ENCODE measurements around the gene DDN.

DDN gene

DNA sequence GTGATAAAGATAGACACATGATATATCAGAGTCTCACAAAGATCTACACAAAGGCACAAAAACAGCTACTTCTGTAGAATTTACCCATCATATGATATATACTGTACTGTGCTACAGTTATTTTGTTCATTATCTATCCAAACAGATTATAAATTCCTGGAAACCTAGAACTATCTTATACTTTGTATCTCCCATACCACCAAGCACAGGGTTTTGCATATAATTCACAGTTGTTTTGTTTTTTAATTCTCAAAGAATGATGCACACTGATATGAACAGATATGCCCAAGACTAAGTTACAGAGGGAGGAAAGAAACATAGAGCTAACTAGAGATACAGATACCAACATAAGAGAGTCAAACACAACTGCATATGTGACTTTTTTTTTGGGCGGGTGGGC lies 16.0 kb upstream of the DDN start:
- in situ Hi-C loops (cut with MboI; ENCODE audit: low sequenced_read_pairs), result no loop called here

DNA sequence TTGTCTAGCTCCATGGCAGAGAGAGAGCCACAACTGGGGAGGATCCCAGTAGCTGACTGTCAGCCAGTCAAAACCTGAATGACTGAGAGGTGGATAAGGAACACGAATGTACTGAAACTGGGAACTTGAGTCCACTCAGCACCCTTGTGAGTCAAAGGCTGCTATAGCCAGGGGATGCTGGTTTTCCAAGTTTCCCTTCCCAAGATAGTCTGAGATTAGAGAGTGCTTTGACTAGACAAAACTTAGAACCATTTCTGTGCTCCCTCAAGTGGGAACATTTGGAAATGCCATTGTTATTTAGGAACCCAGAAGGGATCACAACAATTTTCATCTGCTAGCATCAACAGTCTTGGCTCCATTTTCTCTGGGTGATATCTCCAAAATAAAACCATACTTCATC lies 15.4 kb upstream of the DDN start:
- in situ Hi-C loops (cut with MboI; ENCODE audit: low sequenced_read_pairs), result no loop called here

DNA sequence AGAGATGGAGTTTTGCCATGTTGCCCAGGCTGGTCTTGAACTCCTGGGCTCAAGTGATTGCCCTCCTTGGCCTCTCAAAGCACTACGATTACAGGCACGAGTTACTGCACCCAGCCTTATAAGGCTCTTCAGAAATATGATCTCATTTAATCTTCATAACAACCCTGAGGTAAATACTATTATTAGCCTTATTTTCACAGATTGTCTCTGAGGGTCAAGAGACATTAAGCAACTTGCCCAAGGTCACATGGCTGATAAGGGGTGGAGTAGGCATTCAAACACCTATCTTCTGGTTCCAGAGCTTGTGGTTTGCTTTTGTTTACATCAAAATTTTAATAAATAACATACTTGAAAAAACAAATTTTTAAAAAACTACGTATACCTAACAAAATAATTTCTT lies 14.3 kb upstream of the DDN start:
- in situ Hi-C loops (cut with MboI; ENCODE audit: low sequenced_read_pairs), result no loop called here

DNA sequence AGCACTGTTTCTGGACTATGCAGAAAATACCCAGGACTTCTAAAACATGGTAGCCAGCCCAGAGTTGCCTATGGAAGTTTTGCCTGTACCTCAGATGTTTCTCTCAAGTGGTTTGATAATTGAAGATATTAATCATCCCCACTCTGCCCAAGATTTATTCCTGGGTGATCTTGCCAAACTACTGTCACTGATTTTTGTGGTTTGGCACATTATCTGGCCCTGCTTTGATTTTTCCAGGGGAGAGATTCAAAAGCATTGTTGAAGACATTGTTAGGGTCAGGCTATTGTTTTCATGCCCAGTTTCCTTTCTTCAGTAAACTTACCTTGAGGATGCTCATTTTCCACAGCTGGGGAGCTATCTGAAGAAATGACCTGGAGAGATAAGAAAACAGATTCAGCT lies 13.6 kb upstream of the DDN start:
- in situ Hi-C loops (cut with MboI; ENCODE audit: low sequenced_read_pairs), result no loop called here

DNA sequence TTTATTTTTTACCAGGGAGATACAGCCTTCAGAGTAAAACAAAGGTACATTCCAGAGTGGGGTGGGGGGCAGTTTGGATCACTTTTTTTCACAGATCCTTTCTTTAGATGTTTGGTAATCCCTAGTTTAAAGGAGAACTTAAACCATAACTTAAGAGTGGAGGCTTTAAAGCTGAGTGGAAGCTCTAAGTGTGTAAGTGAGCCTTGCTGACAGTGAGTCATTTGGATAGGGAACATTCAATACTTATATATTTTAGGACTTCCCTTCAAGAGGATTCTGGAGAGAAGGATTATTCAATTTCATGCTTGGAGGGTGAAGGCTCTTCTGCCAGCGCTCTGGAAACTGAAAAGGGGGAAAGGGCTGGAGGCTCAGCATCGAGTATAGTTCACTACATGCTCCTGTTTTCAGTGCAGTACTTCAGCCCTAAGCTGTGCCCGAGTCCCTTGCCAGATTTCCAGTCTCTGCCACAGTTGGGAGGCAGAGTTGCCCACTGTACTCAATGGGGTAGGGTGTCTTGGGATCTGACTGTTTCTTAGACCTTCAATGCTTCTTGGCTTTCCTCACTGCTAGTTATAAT lies 11.0 kb upstream of the DDN start:
- in situ Hi-C loops (cut with MboI; ENCODE audit: low sequenced_read_pairs), result no loop called here

DNA sequence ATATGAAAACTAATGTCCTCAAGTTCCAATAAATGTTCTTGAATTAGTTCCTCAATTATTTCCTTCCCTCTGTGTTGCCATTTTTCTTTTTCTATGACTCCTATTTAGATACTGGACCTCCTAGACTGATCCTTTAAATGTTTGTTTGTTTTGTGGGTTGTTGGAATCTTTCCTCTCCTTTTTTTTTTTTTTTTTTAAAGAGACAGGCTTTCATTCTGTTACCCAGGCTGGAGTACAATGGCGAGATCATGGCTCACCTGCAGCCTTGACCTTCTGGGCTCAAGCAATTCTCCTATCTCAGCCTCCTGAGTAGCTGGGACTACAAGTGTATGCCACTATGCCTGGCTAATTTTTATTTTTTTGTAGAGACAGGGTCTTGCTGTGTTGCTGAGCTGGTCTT lies 9.8 kb upstream of the DDN start:
- in situ Hi-C loops (cut with MboI; ENCODE audit: low sequenced_read_pairs), result no loop called here

DNA sequence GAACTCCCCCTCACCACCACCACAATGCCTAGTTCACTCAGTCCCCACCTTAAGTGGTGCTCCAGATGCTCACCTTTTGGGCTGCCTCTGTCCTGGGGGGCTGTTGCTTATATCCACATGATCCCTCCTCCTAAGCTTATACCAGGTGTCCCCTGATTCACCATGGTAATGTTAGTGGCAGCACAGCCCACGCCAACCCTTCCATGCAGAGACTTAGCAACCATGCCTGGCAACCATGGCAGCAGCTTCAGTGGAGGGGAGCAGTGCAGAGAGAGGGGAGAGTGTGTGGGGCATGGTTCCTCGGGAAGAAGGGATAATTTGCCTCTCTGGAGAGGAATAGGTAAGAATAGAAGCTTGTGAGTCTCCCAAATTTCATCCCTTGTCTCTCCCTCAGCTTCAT lies 1.2 kb upstream of the DDN start:
- in situ Hi-C loops (cut with MboI; ENCODE audit: low sequenced_read_pairs), result no loop called here

DNA sequence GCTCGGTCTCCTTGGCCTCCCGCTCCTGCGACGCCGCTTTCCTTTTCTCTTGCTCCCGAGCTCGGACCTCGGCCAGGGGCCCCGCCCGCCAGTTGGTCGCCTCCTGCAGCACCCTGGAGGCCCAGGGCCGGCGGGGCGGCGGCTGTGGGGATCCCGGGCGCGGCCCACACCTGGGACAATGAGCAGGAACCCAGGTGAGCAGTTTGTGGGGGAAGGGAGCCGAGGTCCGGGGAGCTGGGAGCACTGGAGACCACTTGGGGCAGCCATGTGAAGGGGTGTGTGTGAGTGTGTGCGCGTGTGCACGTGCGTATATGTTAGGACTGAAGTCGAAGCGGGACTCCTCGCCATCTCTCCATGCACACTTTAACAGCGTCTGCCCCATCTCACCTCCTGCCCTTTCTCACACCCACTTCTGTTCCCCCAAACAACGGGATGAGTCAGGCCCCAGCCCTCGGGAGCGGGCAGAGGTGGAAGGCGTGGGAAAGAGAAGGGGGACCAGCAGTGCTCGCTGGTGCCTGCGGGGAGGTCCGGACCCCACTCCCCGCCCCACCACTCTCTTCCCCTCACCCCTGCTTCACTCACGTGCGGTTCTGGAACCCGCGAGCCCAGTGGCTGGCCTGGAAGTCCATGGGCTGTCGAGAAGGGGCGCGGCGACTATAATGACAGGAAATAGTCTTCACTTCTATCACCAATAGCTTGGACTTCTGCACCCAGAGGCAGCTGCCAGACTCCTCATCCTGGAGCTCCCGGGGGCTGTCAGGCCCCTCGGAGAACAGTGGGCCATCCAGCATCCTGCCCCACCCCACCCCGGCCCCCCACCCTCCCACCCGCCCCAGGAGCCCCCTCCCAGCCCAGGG lies 450 bp downstream of the DDN start:
- in situ Hi-C loops (cut with MboI; ENCODE audit: low sequenced_read_pairs), result no loop called here

DNA sequence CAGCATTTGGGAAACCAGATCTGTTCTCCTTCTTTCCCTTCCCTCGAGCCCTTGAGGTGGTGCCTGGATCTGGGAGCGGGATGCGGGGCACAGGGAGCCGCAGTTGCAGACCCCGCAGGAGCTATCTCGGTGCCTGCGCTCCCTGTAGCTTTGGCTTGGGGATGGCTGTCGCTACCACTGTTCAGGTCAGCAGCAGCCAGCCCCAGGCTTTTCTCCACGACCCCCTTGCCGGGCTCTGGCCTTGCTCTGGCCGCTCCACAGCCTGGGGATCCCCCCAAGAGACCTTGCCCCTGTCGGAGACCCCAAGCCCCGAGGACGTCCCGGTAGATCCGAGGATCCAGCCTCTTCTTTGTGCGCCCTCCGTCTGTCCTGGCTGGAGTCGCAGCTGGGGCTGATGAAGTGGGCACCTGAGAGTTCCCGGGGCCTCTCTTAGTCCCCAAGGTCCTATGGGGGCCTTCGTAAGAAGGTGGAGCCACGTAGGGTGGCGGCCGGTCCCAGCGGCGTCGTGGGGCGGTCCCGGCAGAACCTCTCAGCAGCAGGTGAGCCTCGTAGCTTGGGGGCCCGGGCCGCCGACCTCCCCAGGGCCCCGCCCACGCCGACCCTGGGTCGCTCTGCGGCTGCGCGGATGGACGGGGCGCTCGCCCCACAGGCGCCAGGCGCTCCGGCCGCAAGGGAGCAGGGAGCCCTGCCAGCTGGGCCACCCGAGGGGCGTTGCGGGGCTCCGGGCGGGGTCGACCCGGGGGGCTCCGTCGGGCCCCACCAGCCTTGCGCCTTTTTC lies 1.3 kb downstream of the DDN start:
- in situ Hi-C loops (cut with MboI; ENCODE audit: low sequenced_read_pairs), result no loop called here

DNA sequence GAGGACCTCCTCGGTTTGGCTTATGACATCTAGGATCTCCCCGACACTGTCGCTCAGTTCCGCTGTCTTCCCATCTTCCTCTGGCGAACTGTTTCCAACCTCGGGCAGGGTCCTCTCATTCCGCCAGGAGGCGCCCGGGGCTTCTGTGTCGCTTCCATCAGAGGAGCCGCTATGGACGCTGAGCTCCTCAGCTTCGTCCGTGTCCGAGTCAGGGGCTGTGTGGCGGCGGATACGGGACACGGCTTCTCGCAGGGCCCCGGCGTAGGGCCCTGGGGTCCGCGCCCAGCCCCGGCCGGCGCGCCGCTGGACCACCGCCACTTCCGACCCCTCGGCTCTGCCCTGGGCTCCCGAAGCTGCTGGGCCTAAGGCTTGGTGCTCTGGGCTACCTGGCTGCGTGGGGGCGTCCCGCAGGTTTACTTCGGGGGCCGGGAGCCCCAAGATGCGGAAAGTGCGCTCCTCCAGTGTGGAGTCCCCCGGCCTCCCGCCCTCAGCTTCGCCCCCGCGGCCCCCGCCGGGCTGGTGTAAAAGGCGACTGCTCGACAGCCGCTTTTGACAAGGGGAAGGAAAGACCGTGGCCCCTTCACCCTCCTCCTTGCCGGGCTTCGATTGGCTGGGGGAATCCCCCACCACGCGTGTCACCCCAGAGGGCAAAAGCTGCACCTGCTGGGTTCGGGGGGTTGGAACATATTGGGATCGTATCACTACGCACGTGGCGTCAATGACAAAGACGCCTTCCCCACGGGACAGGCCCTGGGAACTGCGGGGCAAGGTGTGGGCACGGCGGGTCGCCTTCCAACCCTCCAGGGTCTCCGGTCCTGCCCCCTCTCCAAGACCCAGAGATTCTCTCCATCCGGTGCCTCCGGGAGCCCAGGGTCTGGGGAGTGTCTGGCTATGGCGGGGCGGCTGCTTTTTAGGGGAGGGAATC lies 2.1 kb downstream of the DDN start:
- in situ Hi-C loops (cut with MboI; ENCODE audit: low sequenced_read_pairs), result no loop called here

DNA sequence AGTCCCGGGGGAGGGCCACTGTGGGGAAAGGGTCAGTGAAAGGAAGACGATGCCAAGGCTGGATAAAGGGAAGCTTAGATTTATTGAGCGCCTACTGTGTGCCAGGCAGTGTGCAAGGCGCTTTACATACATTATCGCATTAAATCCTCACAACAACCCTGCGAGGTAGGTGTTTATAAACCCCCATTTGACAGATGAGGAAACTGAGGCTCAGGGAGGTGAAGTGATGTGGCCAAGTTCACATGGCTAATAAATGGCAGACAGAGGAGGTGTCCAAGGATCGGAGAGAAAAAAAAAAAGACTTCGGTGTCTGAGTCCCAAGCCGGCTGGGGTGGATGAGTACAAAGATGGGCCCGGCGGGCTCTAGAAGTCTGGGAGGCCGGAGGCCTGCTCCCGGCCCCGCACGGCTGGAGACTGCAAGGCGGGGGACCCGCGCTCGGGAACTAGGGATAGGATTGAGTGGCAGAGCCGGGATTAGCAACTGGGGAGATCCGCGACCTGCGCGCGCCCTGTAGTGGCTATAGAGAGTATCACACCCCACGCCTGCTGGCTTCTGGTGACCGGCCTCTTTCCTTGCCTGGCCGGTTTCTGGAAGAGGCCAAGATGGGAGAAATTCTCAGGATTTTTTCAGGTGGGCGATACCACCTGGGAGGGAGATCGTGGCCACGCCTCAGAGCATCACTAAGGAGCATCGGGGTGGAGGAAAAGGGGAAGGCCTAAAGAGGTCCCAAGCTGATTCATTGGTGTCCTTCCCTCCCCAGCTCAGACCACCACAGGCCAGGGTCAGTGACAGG lies 3.9 kb downstream of the DDN start:
- in situ Hi-C loops (cut with MboI; ENCODE audit: low sequenced_read_pairs), result no loop called here

DNA sequence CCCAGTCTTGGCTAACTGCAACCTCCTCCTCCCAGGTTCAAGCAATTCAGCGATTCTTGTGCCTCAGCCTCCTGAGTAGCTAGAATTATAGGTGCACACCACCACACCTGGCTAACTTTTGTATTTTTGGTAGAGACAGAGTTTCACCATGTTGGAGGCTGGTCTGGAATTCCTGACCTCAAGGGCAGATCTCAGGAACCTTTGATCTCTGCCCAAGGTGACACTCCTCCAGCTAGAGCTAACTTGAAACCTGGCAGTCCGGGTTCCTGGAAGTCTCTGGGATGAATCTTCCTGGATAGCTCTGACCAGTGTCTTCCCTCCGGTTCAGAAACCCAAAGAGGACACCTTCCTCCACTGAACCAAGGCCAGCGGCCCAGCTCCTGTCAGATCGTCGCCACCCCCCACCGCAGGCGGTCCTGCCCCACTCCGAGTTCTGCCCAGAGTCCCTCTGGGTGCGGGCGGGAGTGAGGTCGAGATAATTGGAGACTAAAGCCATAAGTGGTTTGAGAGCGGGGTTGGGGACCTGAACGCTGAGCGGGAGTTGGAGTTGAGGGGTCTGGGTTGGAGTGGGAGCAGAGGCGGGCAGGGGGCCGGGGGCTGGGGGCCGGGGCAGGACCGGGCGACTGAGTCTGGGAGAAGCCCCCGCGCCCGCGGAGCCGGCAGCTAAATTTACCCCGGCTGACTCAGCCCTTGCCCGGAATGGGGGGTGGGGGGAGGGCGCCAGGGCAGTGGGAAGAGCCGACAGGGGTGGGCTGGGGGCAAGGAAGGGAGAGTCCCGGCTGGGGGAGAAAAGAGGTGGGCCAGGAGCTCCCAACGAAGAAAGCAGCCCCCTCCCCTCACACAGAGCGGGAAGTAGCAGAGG lies 4.7 kb downstream of the DDN start:
- in situ Hi-C loops (cut with MboI; ENCODE audit: low sequenced_read_pairs), result no loop called here

DNA sequence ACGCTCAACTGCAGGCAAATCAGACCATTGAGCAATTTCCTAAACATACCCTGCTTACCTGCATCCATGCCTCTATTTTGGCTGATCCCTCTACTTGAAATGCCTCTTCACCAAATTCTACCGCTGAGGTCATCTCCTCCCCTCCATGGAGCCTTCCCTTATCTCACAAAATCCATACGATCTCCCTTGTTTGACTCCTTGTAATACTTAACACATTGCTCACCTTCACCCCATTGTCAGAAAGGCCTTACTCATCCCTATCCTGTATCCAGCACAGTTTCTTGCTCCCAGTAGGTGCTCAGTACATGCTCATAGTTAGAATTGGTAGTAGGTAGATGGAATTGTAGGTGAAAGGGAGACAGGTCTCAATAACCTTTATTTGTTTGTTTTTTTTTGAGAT lies 5.4 kb downstream of the DDN start:
- in situ Hi-C loops (cut with MboI; ENCODE audit: low sequenced_read_pairs), result no loop called here

DNA sequence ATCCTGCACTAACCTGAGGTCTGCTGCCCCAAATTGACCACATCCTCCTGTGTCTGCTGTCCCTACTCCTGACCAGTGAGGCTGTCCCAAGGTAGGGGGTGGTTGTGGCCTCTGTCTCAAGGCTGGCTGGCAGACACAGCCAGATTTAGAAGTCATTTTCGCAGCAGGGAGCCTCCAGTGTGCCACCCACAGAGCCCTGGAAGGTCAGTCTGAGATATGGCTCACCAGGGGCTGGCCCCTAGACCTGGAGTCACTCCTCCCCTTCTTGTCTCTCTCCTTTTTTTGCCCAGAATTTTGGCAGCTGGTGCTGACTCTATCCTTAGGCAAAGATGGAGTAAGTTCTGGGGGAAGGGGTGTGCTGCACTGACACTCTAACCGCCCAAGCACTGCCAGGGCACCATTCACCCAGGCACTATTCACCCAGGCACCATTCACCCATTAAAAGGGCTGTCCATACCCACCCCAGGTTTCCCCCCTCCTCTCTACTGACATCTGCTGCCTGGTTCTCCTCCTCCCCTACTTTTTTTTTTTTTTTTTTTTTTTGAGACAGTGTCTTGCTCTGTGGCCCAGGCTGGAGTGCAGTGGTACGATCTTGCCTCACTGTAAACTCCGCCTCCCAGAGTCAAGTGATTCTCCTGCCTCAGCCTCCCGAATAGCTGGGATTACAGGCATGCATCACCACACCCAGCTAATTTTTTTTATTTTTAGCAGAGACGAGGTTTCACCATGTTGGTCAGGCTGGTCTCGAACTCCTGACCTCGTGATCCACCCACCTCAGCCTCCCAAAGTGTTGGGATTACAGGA lies 7.7 kb downstream of the DDN start:
- in situ Hi-C loops (cut with MboI; ENCODE audit: low sequenced_read_pairs), result no loop called here

DNA sequence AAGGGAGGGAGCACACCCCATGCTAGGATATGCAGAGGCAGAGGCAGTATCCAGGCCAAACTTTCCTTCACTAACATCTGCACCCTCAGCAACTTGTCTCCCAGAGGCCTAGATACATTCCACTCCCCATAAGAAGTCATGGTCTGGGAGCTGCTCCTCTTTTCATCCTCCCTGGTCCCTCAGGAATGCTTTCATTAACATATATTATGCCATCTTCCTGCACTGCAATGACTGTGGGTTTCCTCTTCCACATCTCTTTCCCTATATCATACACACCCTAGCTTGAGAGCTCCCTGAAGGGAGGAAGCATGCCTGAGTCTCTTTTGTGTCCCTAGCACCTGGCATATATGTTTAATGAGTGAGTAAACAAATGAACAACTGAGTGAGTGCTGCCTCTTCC lies 8.6 kb downstream of the DDN start:
- in situ Hi-C loops (cut with MboI; ENCODE audit: low sequenced_read_pairs), result no loop called here

DNA sequence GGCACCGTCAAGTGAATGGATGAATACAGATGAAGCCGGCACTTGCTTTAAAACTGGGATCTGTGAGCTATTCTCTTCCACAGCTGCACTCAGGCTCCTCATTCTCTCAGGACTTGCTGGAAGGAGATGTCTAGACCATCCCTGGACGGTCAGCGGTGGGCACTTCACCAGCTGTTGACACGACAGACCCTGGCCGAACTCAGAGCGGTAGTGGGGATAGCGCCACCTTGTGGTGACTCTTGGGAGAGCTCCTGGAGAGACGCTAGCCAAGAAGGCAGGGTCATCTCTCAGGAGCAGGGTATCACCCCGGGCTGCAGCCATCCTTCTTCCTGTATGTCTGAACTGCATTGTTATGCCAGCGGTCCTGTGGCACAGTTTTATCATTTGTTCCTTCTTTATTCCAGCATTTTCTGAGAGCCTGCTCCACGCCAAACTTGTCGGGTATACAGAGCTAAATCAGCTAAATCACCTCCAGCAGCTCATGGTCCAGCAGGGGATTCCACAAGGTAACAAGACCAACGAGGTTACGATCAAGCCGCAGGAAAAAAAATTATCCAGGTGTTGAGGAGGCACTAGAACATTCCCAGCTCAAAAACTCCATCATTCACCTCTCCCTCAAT lies 11.0 kb downstream of the DDN start:
- in situ Hi-C loops (cut with MboI; ENCODE audit: low sequenced_read_pairs), result no loop called here

DNA sequence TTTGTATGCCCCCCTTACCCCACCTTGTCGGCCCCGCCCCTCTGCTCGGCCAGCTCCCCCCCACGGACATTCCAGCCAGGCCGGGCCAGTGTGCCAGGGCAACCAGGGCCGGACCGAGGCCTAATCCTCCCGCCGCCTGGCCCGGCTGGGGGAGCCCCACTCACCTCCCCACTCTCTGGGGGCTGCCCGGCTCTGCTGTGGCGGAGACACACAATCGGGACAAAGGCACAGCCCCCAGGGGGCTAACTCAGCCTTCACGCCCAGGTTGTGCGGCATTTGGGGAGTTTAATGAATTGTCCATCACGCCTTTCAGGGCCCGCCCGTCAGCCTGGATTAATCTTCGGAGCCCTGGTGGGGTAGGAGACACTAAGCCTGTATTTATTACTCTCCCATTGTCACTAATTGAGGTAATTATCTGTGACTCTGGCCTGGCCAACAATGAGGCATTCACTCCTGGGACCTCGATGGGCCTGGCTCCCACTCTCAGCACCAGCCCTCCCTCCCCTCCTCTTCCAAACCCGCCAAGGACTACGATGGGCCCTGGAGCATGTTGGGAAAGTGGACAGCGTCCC lies 12.4 kb downstream of the DDN start:
- in situ Hi-C loops (cut with MboI; ENCODE audit: low sequenced_read_pairs), result no loop called here

DNA sequence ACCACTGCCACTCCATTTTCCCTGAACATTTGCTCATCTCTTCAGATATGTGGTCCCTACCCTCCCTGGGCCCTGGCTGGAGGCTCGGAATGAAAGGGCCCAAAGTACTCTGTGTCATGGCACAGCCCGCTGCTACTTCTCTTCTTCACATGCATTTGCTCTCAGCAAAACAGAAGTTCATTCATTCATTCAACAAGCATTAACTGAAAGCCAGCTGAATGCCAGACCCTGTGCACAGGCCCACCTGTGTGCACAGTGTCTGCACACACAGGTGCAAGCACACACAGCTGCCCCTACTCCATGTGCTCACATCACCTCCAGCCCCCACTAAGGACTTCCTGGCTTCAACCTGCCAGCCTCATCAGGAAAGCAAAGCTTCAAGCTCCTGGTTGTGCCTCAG lies 13.3 kb downstream of the DDN start:
- in situ Hi-C loops (cut with MboI; ENCODE audit: low sequenced_read_pairs), result no loop called here

All from hTERT RPE-1 (cell line).